GM21529 (cell line): ENCODE measurements around the gene PLXND1.

Experiments used
- ATAC-seq: cut with Tn5 transposase; IDR thresholded peaks from one replicate; pipeline ENCODE4 v1.9.1; 2021; ENCODE audit not compliant: unreplicated experiment

Gene PLXND1

DNA sequence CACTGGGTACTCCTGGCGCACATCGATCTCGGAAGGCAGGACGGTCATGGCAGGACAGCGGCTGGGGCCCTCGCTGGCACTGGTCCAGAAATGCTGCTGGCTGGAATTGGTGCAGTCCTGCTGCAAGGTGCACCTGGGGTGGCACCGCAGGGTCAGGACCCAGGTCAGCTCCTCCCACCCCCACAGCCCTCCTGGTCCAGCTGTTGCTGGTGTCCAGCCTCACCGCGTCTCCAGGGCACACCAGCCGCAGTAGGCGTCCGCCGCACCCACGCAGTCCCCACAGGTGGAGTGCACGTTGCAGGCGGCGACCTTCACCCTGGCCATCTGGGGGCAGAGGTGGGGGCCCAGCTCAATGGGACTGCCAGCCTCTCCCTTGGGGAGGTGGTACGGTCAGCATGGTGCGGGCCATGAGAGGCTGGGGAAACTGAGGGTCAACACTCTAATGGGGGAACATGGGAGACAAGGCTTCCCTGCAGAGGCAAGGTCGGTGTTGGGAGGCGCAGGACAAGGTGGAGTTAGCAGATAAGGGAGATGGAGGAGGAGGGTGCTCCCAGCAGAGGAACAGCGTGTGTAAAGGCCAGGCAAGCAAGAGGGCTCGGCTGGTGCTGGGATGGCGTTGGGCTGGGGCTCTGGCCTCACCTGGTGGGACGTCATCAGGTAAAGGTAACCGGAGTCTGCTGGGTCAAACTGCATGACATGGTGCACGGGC, 20.4 kb downstream of the PLXND1 start:
- ATAC-seq = no peak

DNA sequence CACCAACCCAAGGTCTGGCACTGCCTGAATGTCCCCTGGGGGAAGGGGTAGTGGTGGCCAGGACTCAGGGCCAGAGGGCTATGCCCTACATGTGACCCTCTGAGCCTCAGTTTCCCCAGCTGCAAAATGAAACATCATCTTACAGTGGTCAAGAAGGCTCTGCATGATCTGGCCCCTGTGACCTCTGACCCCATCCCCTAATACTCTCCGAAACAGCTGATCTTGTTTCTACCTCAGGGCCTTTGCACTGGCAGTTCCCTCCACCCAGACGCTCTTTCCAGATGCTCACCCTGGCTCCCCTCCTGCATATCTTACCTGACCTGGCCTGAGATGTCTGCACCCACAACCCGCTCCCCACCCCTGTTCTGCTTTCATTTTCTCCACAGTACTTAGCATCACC, 21.8 kb downstream of the PLXND1 start:
- no peak for ATAC-seq

DNA sequence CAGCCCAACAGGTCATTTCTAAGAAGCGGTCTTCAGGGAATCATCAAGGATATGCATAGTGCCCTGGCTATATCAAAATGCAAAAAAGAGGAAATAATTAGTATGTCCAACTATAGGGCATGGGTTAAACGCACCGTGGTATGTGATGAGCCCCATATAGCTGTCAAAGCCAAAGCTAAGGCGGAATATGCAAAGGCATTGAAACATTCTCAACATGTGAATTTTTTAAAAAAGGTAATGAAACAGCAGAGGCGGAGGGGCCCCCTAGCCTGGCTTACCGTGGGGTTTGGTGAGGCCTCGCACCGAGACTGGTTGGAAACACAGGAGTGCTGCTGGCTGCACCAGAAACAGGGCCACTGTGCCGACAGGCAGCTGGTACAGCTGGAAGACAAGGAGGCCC, 23.2 kb downstream of the PLXND1 start:
- ATAC-seq = no peak

DNA sequence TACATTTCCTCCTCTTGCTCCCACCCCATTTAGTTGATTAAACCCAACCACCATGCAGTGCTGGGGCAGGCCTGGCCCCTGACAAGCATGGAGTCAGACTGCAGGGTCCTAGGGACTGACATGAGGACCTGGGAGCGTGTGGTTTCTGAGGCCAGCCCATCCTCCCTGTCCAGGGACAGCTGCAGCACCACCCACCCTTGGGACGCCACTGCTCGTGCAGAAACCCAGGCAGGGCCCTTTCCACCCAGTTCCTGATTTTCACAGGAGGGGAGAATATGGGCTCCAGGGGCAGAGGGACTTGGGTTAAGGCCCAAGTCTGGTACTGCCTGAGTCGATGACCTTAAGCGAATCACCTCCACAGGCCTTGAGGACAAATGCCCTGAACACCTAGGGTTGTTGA, 23.7 kb downstream of the PLXND1 start:
- no peak for ATAC-seq

DNA sequence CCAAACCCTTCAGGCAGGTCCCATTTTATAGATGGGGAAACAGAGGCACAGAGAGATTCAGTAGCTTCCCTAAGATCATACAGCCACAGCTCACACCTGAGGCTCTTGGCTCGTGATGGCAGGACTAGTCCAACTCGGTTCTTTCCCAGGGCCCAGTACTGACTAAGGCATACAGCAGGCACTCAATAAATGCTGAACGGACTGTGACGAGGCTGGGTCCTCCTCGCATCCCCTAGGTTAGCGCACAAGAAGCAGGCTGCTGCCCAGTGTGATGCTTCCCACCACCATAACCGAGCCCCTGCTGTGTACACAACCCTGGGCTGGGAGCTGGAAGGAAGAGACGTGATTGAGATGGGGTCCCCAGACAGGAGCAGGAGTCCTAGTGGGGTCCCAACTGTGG, 24.9 kb downstream of the PLXND1 start:
- ATAC-seq = no peak

DNA sequence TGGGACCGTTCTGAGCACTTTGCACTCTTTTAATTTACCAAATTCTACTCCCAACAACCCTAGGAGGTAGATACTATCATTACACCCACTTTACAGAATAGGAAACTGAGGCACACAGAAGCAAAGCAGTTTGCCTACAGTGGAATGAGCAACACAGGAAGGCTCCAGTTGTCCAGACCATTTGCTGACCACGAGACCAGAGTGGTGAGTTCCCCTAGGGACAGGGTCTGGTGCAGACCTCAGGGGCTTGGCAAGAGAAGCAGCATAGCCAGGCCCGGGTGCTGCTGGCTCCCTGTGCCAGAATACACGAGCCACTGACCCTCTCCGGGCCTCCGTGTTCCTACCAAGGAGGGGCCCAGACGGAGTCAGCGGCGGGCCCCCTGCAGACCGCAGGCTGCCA, 26.5 kb downstream of the PLXND1 start:
- ATAC-seq = no peak

DNA sequence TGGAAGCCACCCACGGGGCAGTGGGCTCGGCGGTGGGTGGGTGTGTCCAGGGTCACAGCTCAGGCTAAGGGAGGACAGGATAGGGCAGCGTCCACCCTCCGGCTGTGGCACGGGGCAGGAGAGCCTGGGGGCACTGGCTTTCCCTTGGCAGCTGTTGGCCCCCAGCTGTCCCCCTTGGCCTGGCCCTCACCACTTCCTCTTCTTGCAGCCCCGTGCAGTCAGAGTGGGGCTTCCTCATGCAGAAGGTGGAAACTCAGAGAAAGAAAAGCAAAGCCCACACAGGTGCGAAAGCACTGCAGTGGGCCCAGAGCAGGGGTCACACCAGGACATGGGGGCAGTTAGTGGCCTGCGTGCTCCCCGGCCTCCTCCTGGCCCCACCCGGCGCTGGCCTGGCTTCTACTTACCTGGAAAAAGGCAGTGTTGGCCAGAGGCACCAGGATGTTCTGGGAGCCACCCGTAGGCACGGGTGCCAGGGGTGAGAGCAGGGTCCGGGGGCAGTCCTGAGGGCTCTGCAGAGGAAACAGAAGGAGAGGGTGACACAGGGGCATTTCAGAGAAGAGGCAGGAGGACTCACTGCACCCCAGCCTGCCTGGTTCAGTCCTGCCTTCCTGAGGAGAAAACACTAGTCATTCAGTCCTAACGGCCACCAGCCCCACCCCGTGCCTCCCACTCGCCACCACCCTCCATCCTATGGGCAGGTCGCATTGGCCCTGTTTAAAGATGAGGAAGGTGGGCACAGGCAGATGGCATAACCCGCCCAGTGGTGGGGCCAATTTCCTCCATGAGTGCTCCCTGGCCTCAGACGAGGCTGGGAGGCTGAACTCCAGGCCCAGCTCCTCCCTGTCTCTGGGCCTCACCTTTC, 28.3 kb downstream of the PLXND1 start:
- peak; percentile 51 for ATAC-seq

DNA sequence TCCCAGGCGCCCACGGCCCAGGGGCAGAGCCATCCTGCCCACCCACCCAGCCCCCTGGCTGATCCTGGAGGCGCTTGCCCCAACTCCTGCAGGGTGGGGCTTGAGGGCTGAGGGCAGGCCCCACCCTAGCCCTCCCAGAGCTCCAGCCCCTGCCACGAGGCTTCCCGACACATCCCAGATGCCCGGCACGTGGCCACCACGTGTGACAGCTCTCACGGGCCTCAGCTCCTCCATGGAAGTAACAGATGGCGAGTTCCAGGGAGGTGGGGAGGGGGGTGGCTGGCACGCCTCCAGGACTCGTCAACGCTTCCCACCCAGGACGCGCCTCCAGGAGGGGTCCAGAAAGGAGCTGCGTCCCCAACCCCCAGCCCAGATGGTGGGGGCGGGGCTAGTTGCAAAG, 29.1 kb downstream of the PLXND1 start:
- ATAC-seq = no peak

DNA sequence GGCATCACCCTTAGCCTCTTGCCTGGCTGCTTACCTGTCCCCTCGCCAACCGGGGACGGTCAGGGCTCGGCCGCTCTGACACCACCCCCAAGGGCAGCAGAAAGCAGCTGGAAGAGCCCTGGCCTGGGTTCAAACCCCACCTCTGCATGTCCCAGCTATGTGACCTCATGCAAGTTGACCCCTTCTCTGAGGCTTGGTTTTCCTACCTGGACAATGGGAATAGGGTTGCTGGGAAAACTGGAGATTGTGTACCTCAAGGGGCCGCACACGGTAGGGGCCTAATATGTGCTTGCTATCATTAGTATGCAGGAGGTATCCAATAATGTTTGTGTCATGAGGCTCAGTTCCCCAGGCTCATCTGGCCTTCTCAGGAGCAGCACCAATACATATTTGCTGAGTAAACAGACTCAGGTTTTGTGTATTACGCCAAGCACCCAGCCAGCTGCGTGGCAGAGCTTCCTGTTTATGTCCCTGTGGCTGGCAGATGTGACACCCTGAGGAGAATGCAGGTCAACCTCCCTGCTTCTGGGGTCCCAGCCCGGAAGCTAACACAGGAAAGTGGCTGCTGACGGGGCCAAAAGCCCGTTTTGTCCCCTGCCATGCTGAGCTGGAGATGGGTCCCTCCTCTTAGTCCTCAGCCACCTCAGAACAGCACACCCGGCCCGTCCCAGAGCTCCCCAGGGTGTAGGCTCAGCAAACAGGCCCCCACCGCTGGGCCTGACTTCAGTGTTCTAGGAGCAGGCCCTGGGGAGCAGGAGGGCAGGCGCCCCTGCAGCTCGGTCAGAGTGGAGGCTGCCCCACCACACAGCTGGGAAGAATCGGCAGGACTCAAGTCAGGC, 29.7 kb downstream of the PLXND1 start:
- ATAC-seq = peak; percentile 61

DNA sequence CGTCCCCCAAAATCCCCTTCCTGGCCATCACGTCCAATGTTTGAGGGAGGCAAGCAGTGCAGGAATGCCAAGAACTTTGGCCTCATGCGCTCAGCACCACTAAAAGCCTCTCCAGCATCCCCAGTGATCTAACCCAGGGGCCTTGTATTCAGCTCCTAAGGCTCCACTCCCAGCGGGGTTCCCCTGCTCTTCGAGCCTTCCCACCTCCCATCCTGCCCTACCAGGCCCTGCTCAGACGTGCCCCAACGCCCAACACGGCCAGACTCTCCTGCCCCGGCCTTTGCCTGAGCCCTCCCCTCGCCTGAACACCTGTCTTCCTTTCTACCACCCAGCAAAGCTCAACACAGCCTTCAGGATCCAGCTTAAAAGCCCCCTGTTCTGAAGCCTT, 30.5 kb downstream of the PLXND1 start:
- no peak for ATAC-seq

DNA sequence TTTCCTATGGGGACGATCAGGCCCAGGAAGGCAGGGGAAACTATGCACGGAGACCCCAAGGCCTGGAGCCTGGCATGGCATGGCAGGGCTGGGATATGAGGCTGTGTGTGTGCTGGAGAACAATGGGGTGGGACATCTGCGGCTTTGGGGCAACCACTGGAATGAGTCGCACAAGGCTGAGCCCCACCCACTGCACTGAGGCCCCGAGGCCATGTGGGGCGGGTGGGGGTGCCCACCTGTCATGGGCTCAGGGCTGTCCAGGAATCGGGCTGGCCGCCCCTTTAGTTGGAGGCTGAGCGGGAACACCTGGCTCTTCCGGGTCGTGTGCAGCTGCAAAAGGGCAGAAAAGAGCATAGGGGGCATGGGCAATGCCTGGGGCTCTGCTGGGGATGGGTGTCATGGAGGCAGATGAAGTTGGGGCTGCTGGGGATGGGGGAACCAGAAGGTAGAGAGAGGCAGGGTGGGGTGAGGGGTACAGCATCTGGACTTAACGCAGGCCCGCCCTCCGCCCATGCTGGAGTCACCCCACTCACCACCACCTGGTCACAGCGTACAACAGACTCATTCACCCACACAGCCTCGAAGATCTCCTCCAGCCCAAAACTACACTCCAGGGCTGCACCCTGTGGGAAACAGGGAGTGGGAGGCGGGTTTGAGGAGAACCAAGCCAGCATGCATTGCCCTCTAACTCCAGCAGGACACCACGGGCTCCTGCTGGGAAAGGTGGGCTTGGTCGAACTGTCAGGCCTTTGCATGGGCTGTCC, 31.1 kb downstream of the PLXND1 start:
- ATAC-seq = no peak

DNA sequence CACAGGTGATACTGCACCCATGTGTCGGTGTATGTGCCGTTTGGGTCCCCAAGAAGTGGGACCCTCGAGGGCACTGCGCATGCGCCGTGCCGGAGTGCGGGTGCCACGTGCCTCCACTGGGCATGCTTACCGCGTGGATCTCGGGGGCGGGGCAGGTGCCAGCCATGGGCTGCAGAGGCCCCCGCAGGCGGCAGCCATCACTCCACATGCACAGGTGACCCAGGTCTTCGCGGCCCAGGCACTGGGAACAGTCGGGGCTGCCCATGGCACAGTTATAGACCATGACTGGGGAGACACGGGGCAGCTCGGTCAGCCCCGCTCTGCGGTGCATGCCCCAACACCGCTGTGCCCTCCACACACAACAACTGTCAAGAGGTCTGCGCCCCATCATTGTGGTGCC, 32.3 kb downstream of the PLXND1 start:
- no peak for ATAC-seq

DNA sequence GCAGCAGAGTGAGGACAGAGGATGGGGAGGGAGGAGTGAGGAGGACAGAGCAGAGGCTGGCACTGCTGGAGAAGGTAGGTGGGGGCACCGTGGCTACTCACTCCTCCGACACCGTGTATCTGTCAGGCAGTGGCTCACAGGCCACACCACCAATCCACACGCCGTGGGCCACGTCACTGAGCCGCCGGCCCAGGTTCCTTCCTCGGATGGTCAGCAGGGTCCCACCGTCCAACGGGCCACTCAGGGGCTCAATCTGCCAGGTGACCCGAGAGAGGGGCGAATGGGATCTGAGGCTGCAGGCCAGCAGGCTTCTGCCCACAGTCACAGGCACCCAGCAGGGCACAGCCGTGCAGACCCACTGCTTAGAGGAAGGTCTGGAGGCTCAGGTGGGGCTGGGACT, 33.0 kb downstream of the PLXND1 start:
- no peak for ATAC-seq

DNA sequence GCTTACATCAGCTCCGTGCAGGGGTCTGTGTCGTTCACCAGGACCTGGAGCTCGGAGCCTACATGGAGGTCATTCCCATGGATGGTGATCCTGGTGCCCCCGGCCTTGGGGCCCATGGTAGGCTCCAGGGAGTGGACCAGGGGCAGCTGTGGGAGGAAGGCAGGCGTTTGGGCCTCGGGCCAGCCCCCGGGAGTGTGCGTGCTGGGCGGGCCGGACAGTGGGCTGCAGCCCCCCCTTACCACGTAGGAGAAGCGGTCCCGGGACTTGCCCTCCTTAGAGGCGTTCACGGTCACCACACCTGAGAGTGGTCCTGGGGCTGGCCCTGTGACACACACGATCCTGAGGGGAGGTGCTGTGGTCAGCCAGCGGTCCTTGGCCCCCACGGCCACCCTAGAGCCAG, 33.9 kb downstream of the PLXND1 start:
- ATAC-seq = no peak

DNA sequence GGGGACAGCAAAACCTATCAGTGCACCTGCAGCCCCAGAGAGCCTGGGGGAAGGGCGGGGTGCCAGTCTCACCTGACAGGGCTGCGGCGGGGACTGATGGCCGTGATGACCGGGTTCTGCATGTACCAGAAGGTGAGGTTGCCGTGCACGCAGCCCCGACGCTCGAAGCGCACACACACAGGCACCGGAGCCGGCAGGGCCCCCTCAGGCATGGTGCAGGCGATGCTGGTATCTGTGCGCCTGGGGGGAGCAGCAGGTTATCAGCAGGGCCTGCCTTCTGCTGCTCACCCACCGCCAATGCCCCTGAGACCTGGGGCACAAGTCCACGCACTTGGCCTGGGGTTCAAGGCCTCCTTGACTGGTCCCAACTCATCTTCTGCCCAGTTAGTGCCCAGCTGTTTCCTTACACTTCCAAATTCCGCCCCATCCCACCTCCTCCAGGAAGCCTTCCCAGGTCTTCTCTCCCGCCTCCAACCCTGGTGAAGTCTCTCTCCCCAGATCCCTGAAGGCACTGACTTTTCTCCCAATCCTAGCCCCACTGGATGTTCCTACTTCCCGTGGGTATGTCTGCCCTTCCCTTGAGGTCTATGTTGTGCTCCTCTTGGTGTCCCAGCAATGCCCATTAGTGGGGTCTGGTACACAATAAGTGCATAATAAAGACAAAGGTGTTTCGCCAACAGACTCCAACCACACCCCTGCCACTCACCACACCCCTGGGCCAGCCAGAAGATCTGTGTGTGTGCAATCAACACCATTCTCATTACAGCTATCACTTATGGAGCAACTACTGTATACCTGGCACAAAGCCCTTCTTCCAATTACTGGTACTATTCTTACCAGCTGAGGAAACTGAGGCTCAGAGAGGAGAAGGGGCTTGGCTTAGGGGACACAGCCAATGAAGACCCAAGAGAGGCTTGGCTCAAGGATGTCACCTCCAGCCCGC, 34.6 kb downstream of the PLXND1 start:
- ATAC-seq = no peak

DNA sequence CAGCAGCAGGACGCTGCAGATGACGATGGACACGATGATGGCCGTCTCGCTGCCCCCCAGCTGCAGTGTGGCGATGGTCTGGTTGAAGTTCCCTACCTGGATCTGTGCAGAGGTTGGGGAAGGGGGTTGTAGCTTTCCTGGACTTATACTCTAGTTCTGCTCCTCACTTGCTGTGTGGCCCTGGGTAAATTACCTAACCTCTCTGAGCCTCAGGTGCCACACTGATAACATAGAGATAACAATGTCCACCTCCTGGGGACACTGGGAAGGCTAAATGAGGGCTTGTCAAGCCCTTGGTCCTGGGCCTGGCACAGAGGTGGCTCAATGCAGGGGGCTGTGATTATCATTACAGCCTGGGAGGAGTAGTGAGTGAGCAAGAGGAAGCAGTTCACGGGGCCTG, 36.6 kb downstream of the PLXND1 start:
- no peak for ATAC-seq

DNA sequence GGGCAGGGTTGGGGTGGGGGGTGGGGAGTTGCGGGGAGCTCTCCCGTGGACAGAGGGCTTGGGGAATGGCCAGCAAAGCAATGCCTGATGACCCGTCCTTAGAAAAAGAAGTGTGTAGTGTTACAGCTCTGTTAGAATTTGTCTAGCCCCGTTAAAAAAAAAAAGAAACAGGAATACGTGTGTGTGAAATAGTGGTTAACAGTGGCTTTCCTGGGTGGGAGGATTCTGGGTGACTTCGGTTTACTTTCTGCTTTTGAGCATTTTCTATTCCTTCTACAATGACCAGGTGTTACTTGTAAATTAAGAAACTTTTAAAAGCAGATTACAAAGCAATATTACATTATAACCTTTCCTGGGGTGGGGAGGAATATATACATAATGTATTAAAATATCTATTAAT, 38.5 kb downstream of the PLXND1 start:
- no peak for ATAC-seq

DNA sequence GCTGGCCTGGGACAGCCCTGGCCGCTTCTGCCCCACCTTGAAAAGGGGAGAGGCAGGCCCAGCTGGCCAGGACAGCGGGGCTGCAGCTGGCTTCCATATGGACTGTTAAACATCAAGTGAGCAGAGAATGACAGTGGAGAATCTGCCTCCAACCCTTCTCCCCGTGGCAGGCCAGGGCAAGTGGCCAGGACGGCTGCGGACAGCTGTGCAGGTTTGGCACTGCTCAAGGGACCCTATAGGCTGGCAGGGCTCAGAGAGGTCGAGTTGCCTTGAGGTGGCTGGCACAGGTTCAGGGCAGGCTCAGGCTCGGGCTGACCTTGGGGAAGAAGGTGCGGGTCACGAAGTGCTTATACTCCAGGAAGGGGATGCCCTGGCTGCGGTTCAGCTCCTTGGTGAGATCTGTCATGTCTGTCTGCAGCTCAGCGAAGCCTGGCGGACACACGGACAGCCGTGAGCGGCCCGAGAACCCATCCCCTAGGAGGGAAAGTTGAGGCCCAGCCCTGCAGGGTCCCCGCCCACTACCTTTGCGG, 39.2 kb downstream of the PLXND1 start:
- ATAC-seq = no peak

DNA sequence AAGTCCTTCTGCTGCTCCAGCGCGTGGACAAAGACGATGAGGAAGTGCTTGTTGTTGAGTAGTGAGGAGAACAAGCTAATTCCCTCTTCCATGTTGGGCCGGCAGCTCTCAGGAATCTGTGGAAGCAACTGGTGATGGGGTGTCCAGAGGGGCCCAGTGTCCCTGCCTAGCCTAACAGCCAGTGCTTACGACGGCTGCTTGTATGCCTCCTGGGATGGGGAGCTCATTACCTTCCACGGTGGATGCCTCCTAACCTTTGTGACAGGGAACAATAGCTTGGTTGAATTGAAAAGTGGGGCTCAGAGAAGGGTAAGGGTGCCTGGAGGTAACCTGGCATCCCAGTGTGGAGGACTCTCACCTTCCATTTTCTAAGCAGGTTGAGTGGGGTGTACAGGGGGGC, 40.6 kb downstream of the PLXND1 start:
- no peak for ATAC-seq
